DMS53 treated with DMSO at 0.1 percent for 48 hours (cell line): ENCODE results near the gene SLC2A6.

ENCODE experiments used
- DNase-seq: peaks from one replicate; lab custom pipeline; 2025; ENCODE audit not compliant: unreplicated experiment; lab: John Stamatoyannopoulos, UW

Gene SLC2A6

GRCh38 chr9:133478851-133479711, at the start of gene SLC2A6:
TSS of gene SLC2A6 (minus strand) at chr9:133479099. CDS start at chr9:133479059, 40 bp downstream.
- peak; percentile 75 for DNase-seq

- DNase-seq, result no peak
Observed at GRCh38 chr9:133528001-133528875, 49.3 kb upstream of the SLC2A6 start.

GRCh38 chr9:133527444-133527920, 48.6 kb upstream of the SLC2A6 start:
- DNase-seq, result no peak

GRCh38 chr9:133526721-133527321, 47.9 kb upstream of the SLC2A6 start:
- no peak for DNase-seq

GRCh38 chr9:133525677-133526076, 46.8 kb upstream of the SLC2A6 start:
- no peak for DNase-seq

- no peak for DNase-seq
Observed at GRCh38 chr9:133524679-133525228, 45.9 kb upstream of the SLC2A6 start, which contains the start of gene MYMK. TSS of gene MYMK (minus strand) at chr9:133524959. CDS start at chr9:133524844, 115 bp downstream.

GRCh38 chr9:133524146-133524545, 45.2 kb upstream of the SLC2A6 start:
- no peak for DNase-seq

GRCh38 chr9:133523106-133523505, 44.2 kb upstream of the SLC2A6 start:
- DNase-seq, result no peak

GRCh38 chr9:133522073-133522910, 43.4 kb upstream of the SLC2A6 start:
- DNase-seq, result no peak

- no peak for DNase-seq
Observed at GRCh38 chr9:133521122-133522072, 42.5 kb upstream of the SLC2A6 start.

GRCh38 chr9:133520121-133520835, 41.4 kb upstream of the SLC2A6 start:
- DNase-seq, result no peak

GRCh38 chr9:133519693-133520092, 40.8 kb upstream of the SLC2A6 start:
- no peak for DNase-seq

GRCh38 chr9:133518706-133519449, 40.0 kb upstream of the SLC2A6 start:
- no peak for DNase-seq

- DNase-seq, result no peak
Observed at GRCh38 chr9:133518200-133518599, 39.3 kb upstream of the SLC2A6 start.

- DNase-seq, result no peak
Observed at GRCh38 chr9:133517711-133518110, 38.8 kb upstream of the SLC2A6 start.

GRCh38 chr9:133516961-133517350, 38.1 kb upstream of the SLC2A6 start:
- DNase-seq, result no peak

- no peak for DNase-seq
Observed at GRCh38 chr9:133516256-133516960, 37.5 kb upstream of the SLC2A6 start.
